Measurements from ENCODE around the gene TPK1. TPM values are rescaled to one million over a fixed set of nuclear protein-coding genes. Genes with fewer than 3 reads are reported as not detected.
"Not testable (repeated sequence)": the region's sequence is repeated elsewhere in the genome, so short reads cannot be mapped to it uniquely, and the experiment has no call there.

TPK1 gene
- polyA plus RNA-seq, 1 of the 3 experiments (the other 2 are of a cell fraction) = 3.3 TPM

- no peaks in the 10 kb centered on the region for H4K20me1 ChIP-seq (ENCODE audit: insufficient read depth)
- POLR2A ChIA-PET = no interaction called here
- H3K9ac ChIP-seq = no peak overlapping the region
- H3F3A ChIP-seq (replicated peaks; ENCODE audit: insufficient read depth) = no peaks in the 10 kb centered on the region
- no peaks in the 10 kb centered on the region for H3K36me3 ChIP-seq (replicated peaks in 1 of 2; ENCODE audit: control insufficient read depth in 1 of 2, insufficient read depth in 2 of 2, low read length in 1 of 2)
- H3K4me3 ChIP-seq (ENCODE audit: low read depth in 2 of 2, low read length in 1 of 2) = no peak overlapping the region
- CTCF ChIA-PET = no interaction called here
- H3K4me2 ChIP-seq = no peak overlapping the region
- no peaks in the 10 kb centered on the region for H3K4me1 ChIP-seq (ENCODE audit: control insufficient read depth in 1 of 2, insufficient read depth in 2 of 2, low read depth in 1 of 2, low read length in 1 of 2)
- no peak for DNase-seq
- H3K79me2 ChIP-seq (ENCODE audit: insufficient read depth) = no peaks in the 10 kb centered on the region
- 18% methylated on average over 3 of the region's 3 CpGs for WGBS (ENCODE audit: low lambda C conversion rate)
- no peaks in the 10 kb centered on the region for H3K27me3 ChIP-seq (ENCODE audit: insufficient read depth)
- no peaks in the 10 kb centered on the region for H3K9me3 ChIP-seq
- H3K9me2 ChIP-seq = no peaks in the 10 kb centered on the region
- TF ChIP-seq, protein P1, sequence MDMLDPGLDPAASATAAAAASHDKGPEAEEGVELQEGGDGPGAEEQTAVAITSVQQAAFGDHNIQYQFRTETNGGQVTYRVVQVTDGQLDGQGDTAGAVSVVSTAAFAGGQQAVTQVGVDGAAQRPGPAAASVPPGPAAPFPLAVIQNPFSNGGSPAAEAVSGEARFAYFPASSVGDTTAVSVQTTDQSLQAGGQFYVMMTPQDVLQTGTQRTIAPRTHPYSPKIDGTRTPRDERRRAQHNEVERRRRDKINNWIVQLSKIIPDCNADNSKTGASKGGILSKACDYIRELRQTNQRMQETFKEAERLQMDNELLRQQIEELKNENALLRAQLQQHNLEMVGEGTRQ (IDR thresholded peaks at IDR 0.05; ENCODE audit: borderline replicate concordance, low read depth, low read length) = no peak
- TF ChIP-seq TAF1 (IDR thresholded peaks at IDR 0.05; ENCODE audit: borderline replicate concordance, low read depth, low read length) = no peak
- no peak overlapping the region for H2AFZ ChIP-seq (ENCODE audit: low read depth)
- H3K27ac ChIP-seq (ENCODE audit: low read depth in 2 of 2, low read length in 1 of 2) = no peak overlapping the region
Measured at GRCh38 chr7:144584726-144585125, 251.1 kb downstream of the TPK1 start.

- Histone ChIP-seq H3K4me3 (ENCODE audit: low read depth in 2 of 2, low read length in 1 of 2) (no peak overlapping the region), H4K20me1 (ENCODE audit: insufficient read depth) (no peaks in the 10 kb centered on the region), H3K4me2 (no peak overlapping the region), H3K9ac (no peak overlapping the region), H3K79me2 (ENCODE audit: insufficient read depth) (no peaks in the 10 kb centered on the region), H3K27ac (ENCODE audit: low read depth in 2 of 2, low read length in 1 of 2) (no peak overlapping the region), H3F3A (replicated peaks; ENCODE audit: insufficient read depth) (no peaks in the 10 kb centered on the region), H3K4me1 (ENCODE audit: control insufficient read depth in 1 of 2, insufficient read depth in 2 of 2, low read depth in 1 of 2, low read length in 1 of 2) (no peaks in the 10 kb centered on the region), H3K9me2 (no peaks in the 10 kb centered on the region), H2AFZ (ENCODE audit: low read depth) (no peak overlapping the region), H3K9me3 (no peaks in the 10 kb centered on the region), H3K27me3 (ENCODE audit: insufficient read depth) (no peaks in the 10 kb centered on the region), H3K36me3 (replicated peaks in 1 of 2; ENCODE audit: control insufficient read depth in 1 of 2, insufficient read depth in 2 of 2, low read length in 1 of 2) (no peaks in the 10 kb centered on the region)
- ChIA-PET POLR2A (no interaction called here), CTCF (interaction anchor here (0.6 kb wide), 1 partner anchor 41 kb away, joined by 3 read pairs; no protein-coding TSS in a partner anchor)
- no peak for TF ChIP-seq FOXM1 (IDR thresholded peaks at IDR 0.05; ENCODE audit: low read depth)
- no peak for TF ChIP-seq FOXJ3 (CRISPR knock-in tag; IDR thresholded peaks at IDR 0.05)
- TF ChIP-seq, protein P2, sequence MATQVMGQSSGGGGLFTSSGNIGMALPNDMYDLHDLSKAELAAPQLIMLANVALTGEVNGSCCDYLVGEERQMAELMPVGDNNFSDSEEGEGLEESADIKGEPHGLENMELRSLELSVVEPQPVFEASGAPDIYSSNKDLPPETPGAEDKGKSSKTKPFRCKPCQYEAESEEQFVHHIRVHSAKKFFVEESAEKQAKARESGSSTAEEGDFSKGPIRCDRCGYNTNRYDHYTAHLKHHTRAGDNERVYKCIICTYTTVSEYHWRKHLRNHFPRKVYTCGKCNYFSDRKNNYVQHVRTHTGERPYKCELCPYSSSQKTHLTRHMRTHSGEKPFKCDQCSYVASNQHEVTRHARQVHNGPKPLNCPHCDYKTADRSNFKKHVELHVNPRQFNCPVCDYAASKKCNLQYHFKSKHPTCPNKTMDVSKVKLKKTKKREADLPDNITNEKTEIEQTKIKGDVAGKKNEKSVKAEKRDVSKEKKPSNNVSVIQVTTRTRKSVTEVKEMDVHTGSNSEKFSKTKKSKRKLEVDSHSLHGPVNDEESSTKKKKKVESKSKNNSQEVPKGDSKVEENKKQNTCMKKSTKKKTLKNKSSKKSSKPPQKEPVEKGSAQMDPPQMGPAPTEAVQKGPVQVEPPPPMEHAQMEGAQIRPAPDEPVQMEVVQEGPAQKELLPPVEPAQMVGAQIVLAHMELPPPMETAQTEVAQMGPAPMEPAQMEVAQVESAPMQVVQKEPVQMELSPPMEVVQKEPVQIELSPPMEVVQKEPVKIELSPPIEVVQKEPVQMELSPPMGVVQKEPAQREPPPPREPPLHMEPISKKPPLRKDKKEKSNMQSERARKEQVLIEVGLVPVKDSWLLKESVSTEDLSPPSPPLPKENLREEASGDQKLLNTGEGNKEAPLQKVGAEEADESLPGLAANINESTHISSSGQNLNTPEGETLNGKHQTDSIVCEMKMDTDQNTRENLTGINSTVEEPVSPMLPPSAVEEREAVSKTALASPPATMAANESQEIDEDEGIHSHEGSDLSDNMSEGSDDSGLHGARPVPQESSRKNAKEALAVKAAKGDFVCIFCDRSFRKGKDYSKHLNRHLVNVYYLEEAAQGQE (IDR thresholded peaks at IDR 0.05; ENCODE audit: low read depth, low read length) = no peak
- TF ChIP-seq RFX5 (IDR thresholded peaks at IDR 0.05; ENCODE audit: low read length) = no peak
- 3% methylated on average over 1 of the region's 1 CpG for WGBS (ENCODE audit: low lambda C conversion rate)
- DNase-seq = no peak
Measured at GRCh38 chr7:144579687-144580086, 256.2 kb downstream of the TPK1 start.

DNA sequence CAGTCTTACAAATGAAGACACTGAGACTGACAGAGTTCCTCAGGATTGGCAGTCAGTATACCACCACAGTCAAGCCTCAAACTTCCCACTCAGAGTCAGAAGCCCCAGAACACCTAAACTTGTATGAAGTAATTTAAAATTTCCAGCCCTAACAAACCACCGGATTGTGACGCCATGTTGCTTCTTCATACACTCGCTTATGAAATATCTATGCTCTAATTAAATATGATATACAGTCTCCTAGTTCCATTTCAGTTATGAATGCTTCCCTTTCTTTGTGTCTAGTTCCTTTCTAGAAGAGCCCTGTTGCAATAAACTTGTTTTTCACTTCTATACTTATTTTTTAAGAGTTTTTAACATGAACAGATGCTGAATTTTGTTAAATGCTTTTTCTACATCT lies 260.4 kb downstream of the TPK1 start:
- Histone ChIP-seq H3F3A (replicated peaks; ENCODE audit: insufficient read depth) (no peaks in the 10 kb centered on the region), H3K27me3 (ENCODE audit: insufficient read depth) (no peaks in the 10 kb centered on the region), H3K9me2 (no peaks in the 10 kb centered on the region; the same call in 1 of the 2 replicates), H4K20me1 (ENCODE audit: insufficient read depth) (no peaks in the 10 kb centered on the region), H3K36me3 (replicated peaks in 1 of 2; ENCODE audit: control insufficient read depth in 1 of 2, insufficient read depth in 2 of 2, low read length in 1 of 2) (no peaks in the 10 kb centered on the region), H3K79me2 (ENCODE audit: insufficient read depth) (no peaks in the 10 kb centered on the region), H2AFZ (ENCODE audit: low read depth) (no peak overlapping the region), H3K4me2 (no peak overlapping the region), H3K4me3 (ENCODE audit: low read depth in 2 of 2, low read length in 1 of 2) (no peak overlapping the region), H3K9ac (no peak overlapping the region), H3K27ac (ENCODE audit: low read depth in 2 of 2, low read length in 1 of 2) (no peak overlapping the region), H3K4me1 (ENCODE audit: control insufficient read depth in 1 of 2, insufficient read depth in 2 of 2, low read depth in 1 of 2, low read length in 1 of 2) (no peaks in the 10 kb centered on the region), H3K9me3 (no peaks in the 10 kb centered on the region)
- TF ChIP-seq MXI1 (IDR thresholded peaks at IDR 0.05; ENCODE audit: low read depth, low read length) (no peak), TEAD4 (IDR thresholded peaks at IDR 0.05; ENCODE audit: borderline replicate concordance, insufficient read depth) (no peak), ZBTB33 (IDR thresholded peaks at IDR 0.05; ENCODE audit: borderline replicate concordance, low read depth) (no peak), EZH2phosphoT487 (IDR thresholded peaks at IDR 0.05; ENCODE audit: borderline replicate concordance, low read depth) (no peak)
- WGBS (ENCODE audit: low lambda C conversion rate) = 12% methylated on average over 3 of the region's 3 CpGs
- DNase-seq = no peak
- POLR2A ChIA-PET = no interaction called here
- CTCF ChIA-PET = interaction anchor here (0.6 kb wide), 1 partner anchor 66 kb away, joined by 3 read pairs; no protein-coding TSS in a partner anchor

DNA sequence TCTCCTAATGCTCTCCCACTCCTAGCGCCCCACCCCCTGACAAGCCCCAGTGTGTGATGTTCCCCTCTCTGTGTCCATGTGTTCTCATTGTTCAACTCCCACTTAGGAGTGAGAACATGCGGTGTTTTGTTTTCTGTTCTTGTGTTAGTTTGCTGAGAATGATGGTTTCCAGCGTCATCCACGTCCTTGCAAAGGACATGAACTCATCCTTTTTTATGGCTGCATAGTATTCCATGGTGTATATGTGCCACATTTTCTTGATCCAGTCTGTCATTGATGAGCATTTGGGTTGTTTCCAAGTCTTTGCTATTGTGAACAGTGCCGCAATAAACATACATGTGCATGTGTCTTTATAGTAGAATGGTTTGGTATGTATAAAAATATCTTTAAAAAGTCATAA lies 261.1 kb downstream of the TPK1 start:
- H3K9me3 ChIP-seq; CTCF ChIA-PET; H2AFZ ChIP-seq (ENCODE audit: low read depth); H3K4me1 ChIP-seq (ENCODE audit: control insufficient read depth in 1 of 2, insufficient read depth in 2 of 2, low read depth in 1 of 2, low read length in 1 of 2); DNase-seq; H4K20me1 ChIP-seq (ENCODE audit: insufficient read depth); H3K79me2 ChIP-seq (ENCODE audit: insufficient read depth); H3K9ac ChIP-seq; H3K4me2 ChIP-seq; H3K36me3 ChIP-seq (replicated peaks in 1 of 2; ENCODE audit: control insufficient read depth in 1 of 2, insufficient read depth in 2 of 2, low read length in 1 of 2); H3K27ac ChIP-seq (ENCODE audit: low read depth in 2 of 2, low read length in 1 of 2); H3K9me2 ChIP-seq; H3K4me3 ChIP-seq (ENCODE audit: low read depth in 2 of 2, low read length in 1 of 2); H3F3A ChIP-seq (replicated peaks; ENCODE audit: insufficient read depth); H3K27me3 ChIP-seq (ENCODE audit: insufficient read depth); POLR2A ChIA-PET: not testable (repeated sequence)
- 9% methylated on average over 5 of the region's 5 CpGs for whole genome bisulfite sequencing (ENCODE audit: low lambda C conversion rate)
